DND-41 (cell line): Measurements from ENCODE around the gene VPS4A.

ENCODE experiments used
- ATAC-seq: fragments of 200-7000 bp; cut with Tn5 transposase; 3 replicates; pipeline ENCODE4 v1.9.1; 2021; ENCODE audit warnings: low read depth; ENCODE audit not compliant: insufficient read depth
- DNase-seq: peaks from one replicate; pipeline ENCODE4 v3.0.0-alpha.2; 2020
- H2AFZ ChIP-seq: 2 replicates; pipeline ENCODE4 v1.6.0; 2012; ENCODE audit warnings: low read depth, low read length
- H3K27ac ChIP-seq: 2 replicates; pipeline ENCODE4 v1.5.1; 2012; ENCODE audit warnings: low read length, inconsistent platforms
- H3K27me3 ChIP-seq: fragments of 200-600 bp; sonication (generic); 2 replicates; pipeline ENCODE4 v1.6.0; 2012; ENCODE audit warnings: low read length, mild to moderate bottlenecking, inconsistent platforms; ENCODE audit not compliant: insufficient read depth, poor library complexity
- H3K36me3 ChIP-seq: 2 replicates; pipeline ENCODE4 v1.5.1; 2012; ENCODE audit warnings: low read length, inconsistent platforms; ENCODE audit not compliant: insufficient read depth
- H3K4me1 ChIP-seq: 2 replicates; pipeline ENCODE4 v1.5.1; 2012; ENCODE audit warnings: mild to moderate bottlenecking, low read length; ENCODE audit not compliant: insufficient read depth
- H3K4me2 ChIP-seq: 2 replicates; pipeline ENCODE4 v1.6.0; 2012; ENCODE audit warnings: mild to moderate bottlenecking, moderate library complexity, low read length, inconsistent platforms; ENCODE audit not compliant: insufficient read depth
- H3K4me3 ChIP-seq, 2 experiments: fragments of 200-600 bp in 1 of 2; shearing (Covaris generic) in 1 of 2; 2 replicates each; pipeline ENCODE4 v1.5.1; 2012 to 2016; ENCODE audit warnings: inconsistent platforms in 2 of 2, low read length in 2 of 2, mild to moderate bottlenecking in 2 of 2, low read depth in 1 of 2, moderate library complexity in 1 of 2
- H3K79me2 ChIP-seq: 2 replicates; pipeline ENCODE4 v1.6.0; 2012; ENCODE audit warnings: low read length, inconsistent platforms; ENCODE audit not compliant: insufficient read depth
- H3K9ac ChIP-seq: 2 replicates; pipeline ENCODE4 v1.6.0; 2012; ENCODE audit warnings: low read depth, mild to moderate bottlenecking, inconsistent platforms, low read length, moderate library complexity
- H3K9me3 ChIP-seq: 2 replicates; pipeline ENCODE4 v1.5.1; 2012; ENCODE audit warnings: low read length, moderate library complexity, mild to moderate bottlenecking, inconsistent platforms; ENCODE audit not compliant: insufficient read depth, severe bottlenecking
- H4K20me1 ChIP-seq: 2 replicates; pipeline ENCODE4 v1.6.0; 2012; ENCODE audit warnings: low read length; ENCODE audit not compliant: insufficient read depth
- CTCF ChIP-seq: IDR thresholded peaks from 2 replicates; pipeline ENCODE4 v1.5.1; 2012; ENCODE audit warnings: borderline replicate concordance, low read length, moderate library complexity, mild to moderate bottlenecking; ENCODE audit not compliant: poor library complexity, severe bottlenecking; ENCODE audit errors: extremely low read depth
- EZH2 ChIP-seq: IDR thresholded peaks from 3 replicates; pipeline ENCODE4 v1.6.1; 2012; ENCODE audit warnings: borderline replicate concordance, low read depth, mild to moderate bottlenecking, moderate library complexity, low read length, inconsistent platforms; ENCODE audit not compliant: severe bottlenecking

The VPS4A gene

GRCh38 chr16:69301861-69302260 lies 9.3 kb upstream of the VPS4A start:
- Histone ChIP-seq H3K4me2 (no peak overlapping the region), H3K27ac (no peak overlapping the region), H3K79me2 (no peaks in the 10 kb centered on the region), H2AFZ (no peak overlapping the region), H3K4me3 (no peak overlapping the region), H3K4me1 (no peaks in the 10 kb centered on the region), H3K27me3 (no peaks in the 10 kb centered on the region), H4K20me1 (no peaks in the 10 kb centered on the region), H3K9me3 (no peaks in the 10 kb centered on the region), H3K9ac (no peak overlapping the region), H3K36me3 (peaks cover 26% of the 10 kb centered on the region)
- DNase-seq (no peak), ATAC-seq (no peak)
- TF ChIP-seq EZH2 = no peak
- no peak for TF ChIP-seq CTCF

- no peak for ATAC-seq
- no peaks in the 10 kb centered on the region for H4K20me1 ChIP-seq
- no peak overlapping the region for H3K4me2 ChIP-seq
- peaks cover 26% of the 10 kb centered on the region for H3K36me3 ChIP-seq
- H3K27me3 ChIP-seq = no peaks in the 10 kb centered on the region
- H3K79me2 ChIP-seq = no peaks in the 10 kb centered on the region
- TF ChIP-seq EZH2 (no peak), CTCF (no peak)
- H3K4me3 ChIP-seq = no peak overlapping the region
- no peak overlapping the region for H2AFZ ChIP-seq
- no peaks in the 10 kb centered on the region for H3K9me3 ChIP-seq
- no peaks in the 10 kb centered on the region for H3K4me1 ChIP-seq
- DNase-seq = no peak
- H3K27ac ChIP-seq = no peak overlapping the region
- no peak overlapping the region for H3K9ac ChIP-seq
Measured at GRCh38 chr16:69302301-69302700, 8.8 kb upstream of the VPS4A start.

- Histone ChIP-seq H3K27ac (no peak overlapping the region), H3K4me3 (no peak overlapping the region), H3K27me3 (no peaks in the 10 kb centered on the region), H3K9me3 (no peaks in the 10 kb centered on the region), H3K36me3 (peaks cover 8% of the 10 kb centered on the region; the same call in 1 of the 2 replicates), H3K9ac (no peak overlapping the region), H3K79me2 (0 out of 2 replicates have a peak, but pooled peaks cover 3% of the 10 kb centered on the region), H3K4me1 (peaks cover 7% of the 10 kb centered on the region), H3K4me2 (no peak overlapping the region), H4K20me1 (no peaks in the 10 kb centered on the region), H2AFZ (no peak overlapping the region)
- DNase-seq (no peak), ATAC-seq (no peak)
- TF ChIP-seq CTCF (no peak), EZH2 (no peak)
Measured at GRCh38 chr16:69306031-69306430, 5.1 kb upstream of the VPS4A start.

- no peak for ATAC-seq
Measured at GRCh38 chr16:69307091-69307490, 4.1 kb upstream of the VPS4A start.

More at GRCh38 chr16:69307091-69307490, 4.1 kb upstream of the VPS4A start:
- H3K4me2 ChIP-seq = no peak overlapping the region
- no peak overlapping the region for H2AFZ ChIP-seq
- H3K4me1 ChIP-seq = peaks cover 10% of the 10 kb centered on the region
- peaks cover 5% of the 10 kb centered on the region for H4K20me1 ChIP-seq
- H3K27ac ChIP-seq = no peak overlapping the region
- no peak for TF ChIP-seq CTCF
- no peak for TF ChIP-seq EZH2
- H3K9ac ChIP-seq = no peak overlapping the region
- H3K4me3 ChIP-seq = no peak overlapping the region
- DNase-seq = no peak
- no peaks in the 10 kb centered on the region for H3K27me3 ChIP-seq
- H3K9me3 ChIP-seq = no peaks in the 10 kb centered on the region
- peaks cover 12% of the 10 kb centered on the region for H3K79me2 ChIP-seq
- H3K36me3 ChIP-seq = peaks cover under 1% of the 10 kb centered on the region
